ENCODE results near the gene IFI27. TPM values are rescaled to one million over a fixed set of nuclear protein-coding genes. Genes with fewer than 3 reads are reported as not detected.
A peak's percentile ranks its signal among the peaks of the same experiment; 100 is the strongest.

Gene IFI27
- polyA plus RNA-seq, 1 of the 3 experiments (the other 2 are of a cell fraction) = 1.2 TPM

GRCh38 chr14:94087891-94088290 lies 22.6 kb upstream of the IFI27 start:
- ChIA-PET POLR2A (no interaction called here), CTCF (interaction anchor here (1.4 kb wide), 1 partner anchor 52 kb away, joined by 4 read pairs; no protein-coding TSS in a partner anchor)
- Histone ChIP-seq H3K9me2 (no peaks in the 10 kb centered on the region), H3K9ac (no peak overlapping the region), H3K27me3 (ENCODE audit: insufficient read depth) (no peaks in the 10 kb centered on the region), H3K4me2 (no peak overlapping the region), H3K4me3 (ENCODE audit: low read depth in 2 of 2, low read length in 1 of 2) (no peak overlapping the region), H3K27ac (ENCODE audit: low read depth in 2 of 2, low read length in 1 of 2) (no peak overlapping the region), H3K9me3 (no peaks in the 10 kb centered on the region), H3K36me3 (replicated peaks in 1 of 2; ENCODE audit: control insufficient read depth in 1 of 2, insufficient read depth in 2 of 2, low read length in 1 of 2) (no peaks in the 10 kb centered on the region), H3F3A (replicated peaks; ENCODE audit: insufficient read depth) (no peaks in the 10 kb centered on the region), H4K20me1 (ENCODE audit: insufficient read depth) (no peaks in the 10 kb centered on the region), H2AFZ (ENCODE audit: low read depth) (no peak overlapping the region), H3K4me1 (ENCODE audit: control insufficient read depth in 1 of 2, insufficient read depth in 2 of 2, low read depth in 1 of 2, low read length in 1 of 2) (no peaks in the 10 kb centered on the region; a peak in 1 of 4 replicates), H3K79me2 (ENCODE audit: insufficient read depth) (peaks cover 7% of the 10 kb centered on the region; the same call in 1 of the 2 replicates)
- WGBS (ENCODE audit: low lambda C conversion rate) = 92% methylated on average over 4 of the region's 4 CpGs
- TF ChIP-seq RAD21 (IDR thresholded peaks at IDR 0.05; ENCODE audit: low read length) (no peak), POLR2AphosphoS5 (IDR thresholded peaks at IDR 0.05; ENCODE audit: low read depth, low read length) (no peak)
- no peak for DNase-seq

DNA sequence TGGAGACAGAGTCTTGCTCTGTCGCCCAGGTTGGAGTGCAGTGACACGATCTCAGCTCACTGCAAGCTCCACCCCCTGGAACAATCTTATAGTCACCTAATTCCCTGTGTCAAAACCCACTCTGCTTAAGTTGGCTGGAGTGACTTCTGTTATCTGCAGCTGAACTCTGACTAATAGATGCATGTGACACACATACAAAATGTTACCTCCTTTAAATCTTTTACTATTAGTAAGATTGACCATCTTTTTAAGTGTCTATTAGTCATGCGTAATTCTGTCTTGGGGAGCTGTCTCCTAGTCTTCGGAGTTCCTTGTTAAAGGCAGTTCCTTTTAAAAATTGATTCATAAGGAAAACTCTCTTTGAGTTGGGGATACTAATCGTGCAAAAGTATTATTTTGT lies 22.0 kb upstream of the IFI27 start:
- Histone ChIP-seq H3K4me1 (ENCODE audit: control insufficient read depth in 1 of 2, insufficient read depth in 2 of 2, low read depth in 1 of 2, low read length in 1 of 2) (no peaks in the 10 kb centered on the region; a peak in 1 of 4 replicates), H3K4me2 (no peak overlapping the region), H3K9ac (no peak overlapping the region), H3K9me2 (no peaks in the 10 kb centered on the region), H3K4me3 (ENCODE audit: low read depth in 2 of 2, low read length in 1 of 2) (no peak overlapping the region), H3F3A (replicated peaks; ENCODE audit: insufficient read depth) (no peaks in the 10 kb centered on the region), H2AFZ (ENCODE audit: low read depth) (no peak overlapping the region), H3K36me3 (replicated peaks in 1 of 2; ENCODE audit: control insufficient read depth in 1 of 2, insufficient read depth in 2 of 2, low read length in 1 of 2) (no peaks in the 10 kb centered on the region), H3K27ac (ENCODE audit: low read depth in 2 of 2, low read length in 1 of 2) (no peak overlapping the region), H4K20me1 (ENCODE audit: insufficient read depth) (no peaks in the 10 kb centered on the region), H3K79me2 (ENCODE audit: insufficient read depth) (peaks cover 1% of the 10 kb centered on the region; the same call in 1 of the 2 replicates), H3K27me3 (ENCODE audit: insufficient read depth) (no peaks in the 10 kb centered on the region), H3K9me3 (no peaks in the 10 kb centered on the region)
- TF ChIP-seq YY1 (IDR thresholded peaks at IDR 0.05; ENCODE audit: low read depth) (no peak), FOSL2 (IDR thresholded peaks at IDR 0.05; ENCODE audit: borderline replicate concordance, low read depth) (peak; percentile 8; the same call in 1 of the 2 replicates), USF2 (IDR thresholded peaks at IDR 0.05; ENCODE audit: borderline replicate concordance, low read depth, low read length) (no peak), JUND (IDR thresholded peaks at IDR 0.05) (0 out of 2 replicates have a peak, but pooled peaks have one; percentile 4), GATA2 (CRISPR knock-in tag; IDR thresholded peaks at IDR 0.05) (no peak), SMC3 (IDR thresholded peaks at IDR 0.05; ENCODE audit: low read depth, low read length) (no peak), TAF1 (IDR thresholded peaks at IDR 0.05; ENCODE audit: borderline replicate concordance, low read depth, low read length) (no peak), FOXJ3 (CRISPR knock-in tag; IDR thresholded peaks at IDR 0.05) (no peak), PBX3 (IDR thresholded peaks at IDR 0.05) (peak; percentile 16; the same call in 1 of the 2 replicates), EP300 (IDR thresholded peaks at IDR 0.05; ENCODE audit: borderline replicate concordance in 1 of 2, low read depth in 1 of 2, low read length in 1 of 2) (no peak), NRF1 (IDR thresholded peaks at IDR 0.05; ENCODE audit: low read depth, low read length) (no peak), USF1 (IDR thresholded peaks at IDR 0.05; ENCODE audit: borderline replicate concordance, low read depth) (no peak)
- 64% methylated on average over 5 of the region's 5 CpGs for WGBS (ENCODE audit: low lambda C conversion rate)
- no peak for DNase-seq
- ChIA-PET POLR2A (no interaction called here), CTCF (interaction anchor here (1.4 kb wide), 1 partner anchor 52 kb away, joined by 4 read pairs; no protein-coding TSS in a partner anchor)
